Left colon (tissue), 2 donors: ENCODE results near the gene PTPRG. TPM values are rescaled to one million over a fixed set of nuclear protein-coding genes. Genes with fewer than 3 reads are reported as not detected.

ENCODE experiments used
- ATAC-seq: fragments of 200-7000 bp; cut with Tn5 transposase; one replicate; pipeline ENCODE4 v1.9.1; 2020; ENCODE audit warnings: mild to moderate bottlenecking, moderate library complexity
- DNase-seq, 2 donors: peaks; one replicate each; pipeline ENCODE4 v3.0.0-alpha.2; 2020
- intact Hi-C, 2 donors: fragments of 100-400 bp; cut with DNase I in 1 of 2; cut with micrococcal nuclease in 1 of 2; formaldehyde crosslinking; loops; one replicate each; pipeline versions ENCODE4 v1.11.2 to v1.14.0; 2022; cut with DNase I, micrococcal nuclease
- total RNA-seq, 2 donors: library from RNA; stranded (reverse); fragmentation: NEBNext Ultra II Directional; extraction: Animal tissue kit (Norgen Biotek cat#: 25700); gene quantifications; one replicate each; pipeline ENCODE4 v1.2.1, GENCODE V29; 2021
- donor health status: DM: no; HTN: no; CAD: no.
- donor health status: DM: yes; HTN: yes; CAD: no.

PTPRG gene
- total RNA-seq, 2 donors from 2014 or later: 26.0 to 33.4 TPM

GRCh38 chr3:61961900-61962299 is 400.5 kb downstream of the PTPRG start:
- intact Hi-C loops: no loop called here
- ATAC-seq: no peak
- DNase-seq: no peak

- intact Hi-C loops: no loop called here
- ATAC-seq (no peak), DNase-seq (no peak)
Measured at GRCh38 chr3:61964566-61964965, 403.2 kb downstream of the PTPRG start.

- no peak for ATAC-seq
- no peak for DNase-seq
- intact Hi-C loops: no loop called here
Measured at GRCh38 chr3:61965770-61966131, 404.4 kb downstream of the PTPRG start.

GRCh38 chr3:61966200-61966599 is 404.8 kb downstream of the PTPRG start:
- ATAC-seq: no peak
- no peak for DNase-seq
- intact Hi-C loops: no loop called here

GRCh38 chr3:61967019-61967418 is 405.6 kb downstream of the PTPRG start:
- intact Hi-C loops: no loop called here
- ATAC-seq (no peak), DNase-seq (no peak)

GRCh38 chr3:61967937-61968336 is 406.6 kb downstream of the PTPRG start:
- DNase-seq (no peak), ATAC-seq (no peak)
- intact Hi-C loops: no loop called here

- intact Hi-C loops: no loop called here
- no peak for DNase-seq
- ATAC-seq: no peak
Measured at GRCh38 chr3:61974662-61975061, 413.3 kb downstream of the PTPRG start.

GRCh38 chr3:61975199-61975598 is 413.8 kb downstream of the PTPRG start:
- intact Hi-C loops: no loop called here
- DNase-seq: no peak
- no peak for ATAC-seq

- ATAC-seq (no peak), DNase-seq (no peak)
- intact Hi-C loops: no loop called here
Measured at GRCh38 chr3:61975936-61976335, 414.6 kb downstream of the PTPRG start.

- DNase-seq (no peak), ATAC-seq (no peak)
- intact Hi-C loops: no loop called here
Measured at GRCh38 chr3:61978460-61979419, 417.4 kb downstream of the PTPRG start.

GRCh38 chr3:61979638-61980037 is 418.3 kb downstream of the PTPRG start:
- intact Hi-C loops: no loop called here
- DNase-seq: no peak
- no peak for ATAC-seq

- ATAC-seq: no peak
- DNase-seq: no peak
- intact Hi-C loops: no loop called here
Measured at GRCh38 chr3:61980041-61980440, 418.7 kb downstream of the PTPRG start.

- intact Hi-C loops: no loop called here
- DNase-seq (no peak), ATAC-seq (no peak)
Measured at GRCh38 chr3:61981060-61981459, 419.7 kb downstream of the PTPRG start.

GRCh38 chr3:61983479-61983878 is 422.1 kb downstream of the PTPRG start:
- DNase-seq: no peak
- intact Hi-C loops: no loop called here
- ATAC-seq: no peak

- DNase-seq (no peak), ATAC-seq (no peak)
- intact Hi-C loops: no loop called here
Measured at GRCh38 chr3:61985020-61985419, 423.6 kb downstream of the PTPRG start.

- ATAC-seq (no peak), DNase-seq (no peak)
- intact Hi-C loops: no loop called here
Measured at GRCh38 chr3:61986473-61986872, 425.1 kb downstream of the PTPRG start.

- intact Hi-C loops: no loop called here
- no peak for DNase-seq
- no peak for ATAC-seq
Measured at GRCh38 chr3:61989681-61990080, 428.3 kb downstream of the PTPRG start.

GRCh38 chr3:61990327-61991027 is 429.1 kb downstream of the PTPRG start:
- ATAC-seq: no peak
- intact Hi-C loops: no loop called here
- no peak for DNase-seq

GRCh38 chr3:61991706-61992105 is 430.3 kb downstream of the PTPRG start:
- DNase-seq: no peak
- no peak for ATAC-seq
- intact Hi-C loops: no loop called here

GRCh38 chr3:61996366-61996765 is 435.0 kb downstream of the PTPRG start:
- intact Hi-C loops: no loop called here
- DNase-seq: no peak
- no peak for ATAC-seq
